HepG2 (cell line): ENCODE measurements around the gene FOXD2. TPM values are rescaled to one million over a fixed set of nuclear protein-coding genes. Genes with fewer than 3 reads are reported as not detected.

ENCODE experiments used
- AHR ChIP-seq: IDR thresholded peaks from 2 replicates; pipeline ENCODE4 v1.6.1; 2018; ENCODE audit warnings: missing genetic modification reagents, missing compliant biosample characterization
- ATF7-NPFF ChIP-seq: sonication (generic); formaldehyde crosslinking; IDR thresholded peaks from 2 replicates; pipeline ENCODE4 v1.8.1; 2023; ENCODE audit warnings: mild to moderate bottlenecking, low read depth, missing genetic modification reagents, moderate library complexity
- CREM ChIP-seq, 2 experiments: sonication (generic) in 1 of 2; formaldehyde crosslinking in 1 of 2; IDR thresholded peaks; 2 replicates each; pipeline versions ENCODE4 v1.4.0 to v1.6.1; 2016 to 2020; ENCODE audit warnings: antibody characterized with exemption in 1 of 2, mild to moderate bottlenecking in 1 of 2, missing genetic modification reagents in 1 of 2
- DPF2 ChIP-seq: sonication (generic); formaldehyde crosslinking; IDR thresholded peaks from 2 replicates; pipeline ENCODE4 v1.4.0; 2020; ENCODE audit warnings: mild to moderate bottlenecking, low read depth, missing genetic modification reagents, borderline replicate concordance
- JUNB ChIP-seq: sonication (generic); formaldehyde crosslinking; IDR thresholded peaks from 2 replicates; pipeline ENCODE4 v1.8.0; 2022; ENCODE audit warnings: missing genetic modification reagents, mild to moderate bottlenecking, borderline replicate concordance
- NFE2L1 ChIP-seq: sonication (generic); formaldehyde crosslinking; IDR thresholded peaks from 2 replicates; pipeline ENCODE4 v1.4.0; 2020; ENCODE audit warnings: missing genetic modification reagents, mild to moderate bottlenecking, borderline replicate concordance
- NFKB2 ChIP-seq: sonication (generic); formaldehyde crosslinking; IDR thresholded peaks from 2 replicates; pipeline ENCODE4 v1.4.0; 2020; ENCODE audit warnings: missing genetic modification reagents, borderline replicate concordance
- POLR2AphosphoS2 ChIP-seq: IDR thresholded peaks from 2 replicates; pipeline ENCODE4 v1.6.1; 2011; ENCODE audit warnings: low read depth, low read length, improper control_type of control experiment
- POLR2G ChIP-seq: fragments of 200-400 bp; formaldehyde crosslinking; IDR thresholded peaks from 2 replicates; pipeline ENCODE4 v1.6.1; 2018; ENCODE audit warnings: mild to moderate bottlenecking, low read depth, low read length, moderate library complexity
- SNAPC2 ChIP-seq: sonication (generic); formaldehyde crosslinking; IDR thresholded peaks from 2 replicates; pipeline ENCODE4 v1.8.1; 2022; ENCODE audit warnings: mild to moderate bottlenecking, missing genetic modification reagents
- SP4 ChIP-seq: sonication (generic); formaldehyde crosslinking; IDR thresholded peaks from 2 replicates; pipeline ENCODE4 v1.8.1; 2023; ENCODE audit warnings: mild to moderate bottlenecking, missing genetic modification reagents
- TBX2 ChIP-seq: sonication (generic); formaldehyde crosslinking; IDR thresholded peaks from 2 replicates; pipeline ENCODE4 v1.5.0; 2020; ENCODE audit warnings: missing genetic modification reagents, mild to moderate bottlenecking, borderline replicate concordance
- TBX3 ChIP-seq: fragments of 450-650 bp; IDR thresholded peaks from 2 replicates; pipeline ENCODE4 v1.6.1; 2017; ENCODE audit warnings: antibody characterized with exemption, mild to moderate bottlenecking, inconsistent platforms, borderline replicate concordance
- TRIM24 ChIP-seq: sonication (generic); formaldehyde crosslinking; IDR thresholded peaks from 2 replicates; pipeline ENCODE4 v1.8.0; 2022; ENCODE audit warnings: mild to moderate bottlenecking, missing genetic modification reagents
- TSC22D2 ChIP-seq: sonication (generic); formaldehyde crosslinking; IDR thresholded peaks from 2 replicates; pipeline ENCODE4 v1.5.1; 2020; ENCODE audit warnings: missing genetic modification reagents, mild to moderate bottlenecking, borderline replicate concordance
- ZMYM2 ChIP-seq: sonication (generic); formaldehyde crosslinking; IDR thresholded peaks from 2 replicates; pipeline ENCODE4 v1.8.0; 2022; ENCODE audit warnings: mild to moderate bottlenecking, missing genetic modification reagents
- ZNF12 ChIP-seq: sonication (generic); formaldehyde crosslinking; IDR thresholded peaks from 2 replicates; pipeline ENCODE4 v1.5.0; 2020; ENCODE audit warnings: missing genetic modification reagents
- ZNF138 ChIP-seq: sonication (generic); formaldehyde crosslinking; IDR thresholded peaks from 2 replicates; pipeline ENCODE4 v1.5.0; 2020; ENCODE audit warnings: mild to moderate bottlenecking, low read depth, missing genetic modification reagents
- ZNF230 ChIP-seq: sonication (generic); formaldehyde crosslinking; IDR thresholded peaks from 2 replicates; pipeline ENCODE4 v1.4.0; 2020; ENCODE audit warnings: mild to moderate bottlenecking, missing genetic modification reagents
- ZNF564 ChIP-seq: sonication (generic); formaldehyde crosslinking; IDR thresholded peaks from 2 replicates; pipeline ENCODE4 v1.8.1; 2023; ENCODE audit warnings: mild to moderate bottlenecking, missing genetic modification reagents
- ZNF616 ChIP-seq: sonication (generic); formaldehyde crosslinking; IDR thresholded peaks from 2 replicates; pipeline ENCODE4 v1.5.0; 2020; ENCODE audit warnings: low read depth, mild to moderate bottlenecking, missing genetic modification reagents
- ZNF737 ChIP-seq: sonication (generic); formaldehyde crosslinking; IDR thresholded peaks from 2 replicates; pipeline ENCODE4 v1.5.0; 2020; ENCODE audit warnings: missing genetic modification reagents, mild to moderate bottlenecking, borderline replicate concordance
- ZNF777 ChIP-seq: sonication (generic); formaldehyde crosslinking; IDR thresholded peaks from 2 replicates; pipeline ENCODE4 v1.4.0; 2020; ENCODE audit warnings: missing genetic modification reagents
- polyA plus RNA-seq, 8 experiments: library from polyadenylated mRNA; depleted of rRNA in 3 of 8; stranded (reverse) in 7 of 8; unstranded in 1 of 8; fragments of >200 nt; fragmentation: Illumina TruSeq in 4 of 8; extraction: Trizol in 4 of 8; gene quantifications; 2 replicates each; pipeline versions ENCODE4 v1.2.1 to v1.2.3, GENCODE V29; 2011 to 2016; ENCODE audit warnings: low read depth in 4 of 8, missing spikeins in 1 of 8, mixed read lengths in 1 of 8; ENCODE audit not compliant: insufficient read depth in 1 of 8
- total RNA-seq, 5 experiments: library from RNA; depleted of rRNA; stranded (reverse); fragments of >200 nt; fragmentation: Illumina TruSeq; extraction: Trizol; gene quantifications; 2 replicates each; pipeline ENCODE4 v1.2.3, GENCODE V29; 2016; ENCODE audit warnings: low read depth in 1 of 5
- TF ChIP-seq, protein P1 (sequence below): IDR thresholded peaks from 2 replicates; pipeline ENCODE4 v1.6.1; 2016; ENCODE audit warnings: mild to moderate bottlenecking
- TF ChIP-seq, protein P2 (sequence below): sonication (generic); formaldehyde crosslinking; IDR thresholded peaks from 2 replicates; pipeline ENCODE4 v1.5.0; 2020; ENCODE audit warnings: mild to moderate bottlenecking, missing genetic modification reagents, borderline replicate concordance
- TF ChIP-seq, protein P3 (sequence below): IDR thresholded peaks from 2 replicates; pipeline ENCODE4 v1.6.1; 2016
- TF ChIP-seq, protein P4 (sequence below): sonication (generic); formaldehyde crosslinking; IDR thresholded peaks from 2 replicates; pipeline ENCODE4 v1.4.0; 2020; ENCODE audit warnings: missing genetic modification reagents

FOXD2 gene
- total and polyA plus RNA-seq, 2 of the 13 experiments (the other 11 are each of a cell fraction or from before 2014, with no cell fraction given), result 0.01 to 0.09 TPM

DNA sequence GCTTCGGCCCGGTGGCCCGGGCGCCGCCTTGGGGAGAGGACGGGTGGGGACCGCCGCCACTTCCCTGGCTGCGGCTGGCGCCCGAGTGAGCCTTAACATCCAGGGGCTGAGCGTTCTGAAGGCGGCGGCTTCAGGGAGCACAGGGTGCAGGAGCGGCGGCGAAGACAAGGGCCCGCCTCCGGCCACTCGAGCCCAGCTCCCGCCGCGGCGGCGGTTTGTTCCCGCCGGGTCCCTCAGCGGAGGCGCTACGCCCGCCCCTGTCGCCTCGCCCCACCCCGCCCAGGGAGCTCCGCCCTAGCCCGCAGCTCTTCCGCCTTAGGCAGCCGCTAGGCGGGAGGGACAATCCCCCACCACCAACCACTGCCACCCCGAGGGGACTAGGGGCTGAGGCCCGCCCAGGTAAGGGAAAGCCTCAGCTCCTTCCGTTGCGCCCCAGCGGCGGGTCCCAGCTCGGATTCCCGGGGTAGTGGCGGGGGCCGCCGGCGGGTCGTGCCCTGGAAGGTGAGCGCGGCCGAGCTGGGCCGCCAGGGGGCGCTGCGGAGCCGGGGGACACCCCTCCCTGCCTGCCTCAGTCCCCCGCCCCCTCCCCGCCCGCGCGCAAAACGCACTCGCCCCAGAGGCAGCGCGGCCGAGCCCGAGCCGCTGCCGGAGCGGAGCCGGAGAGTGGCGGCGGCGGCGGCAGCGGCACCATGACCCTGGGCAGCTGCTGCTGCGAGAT lies at the start of gene FOXD2 (continued):
- TF ChIP-seq, protein P1, sequence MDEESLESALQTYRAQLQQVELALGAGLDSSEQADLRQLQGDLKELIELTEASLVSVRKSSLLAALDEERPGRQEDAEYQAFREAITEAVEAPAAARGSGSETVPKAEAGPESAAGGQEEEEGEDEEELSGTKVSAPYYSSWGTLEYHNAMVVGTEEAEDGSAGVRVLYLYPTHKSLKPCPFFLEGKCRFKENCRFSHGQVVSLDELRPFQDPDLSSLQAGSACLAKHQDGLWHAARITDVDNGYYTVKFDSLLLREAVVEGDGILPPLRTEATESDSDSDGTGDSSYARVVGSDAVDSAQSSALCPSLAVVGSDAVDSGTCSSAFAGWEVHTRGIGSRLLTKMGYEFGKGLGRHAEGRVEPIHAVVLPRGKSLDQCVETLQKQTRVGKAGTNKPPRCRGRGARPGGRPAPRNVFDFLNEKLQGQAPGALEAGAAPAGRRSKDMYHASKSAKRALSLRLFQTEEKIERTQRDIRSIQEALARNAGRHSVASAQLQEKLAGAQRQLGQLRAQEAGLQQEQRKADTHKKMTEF (CRISPR knock-in tag), result peak; percentile 50; the same call in 1 of the 2 replicates
- TF ChIP-seq NFKB2 (CRISPR knock-in tag) (peak; percentile 22; the same call in 1 of the 2 replicates), TBX2 (CRISPR knock-in tag) (no peak), TSC22D2 (CRISPR knock-in tag) (no peak), TBX3 (no peak), ZNF138 (no peak), ZNF230 (0 out of 2 replicates have a peak, but pooled peaks have one; percentile 7), SNAPC2 (CRISPR knock-in tag) (0 out of 2 replicates have a peak, but pooled peaks have one; percentile 67), SP4 (peak; percentile 42; the same call in 1 of the 2 replicates), CREM (IDR thresholded peaks at IDR 0.05) (no peak), CREM (CRISPR knock-in tag; IDR thresholded peaks at IDR 0.05) (no peak), ATF7-NPFF (peak; percentile 70), AHR (CRISPR knock-in tag) (no peak), ZNF564 (CRISPR knock-in tag) (0 out of 2 replicates have a peak, but pooled peaks have one; percentile 10), ZNF616 (CRISPR knock-in tag) (0 out of 2 replicates have a peak, but pooled peaks have one; percentile 32), ZNF777 (CRISPR knock-in tag) (peak; percentile 66), DPF2 (no peak), ZNF737 (CRISPR knock-in tag) (no peak), TRIM24 (CRISPR knock-in tag) (no peak), POLR2AphosphoS2 (no peak), ZMYM2 (CRISPR knock-in tag) (no peak), POLR2G (peak; percentile 64), JUNB (CRISPR knock-in tag) (no peak), ZNF12 (CRISPR knock-in tag) (no peak), NFE2L1 (CRISPR knock-in tag) (no peak)
- TF ChIP-seq, protein P2, sequence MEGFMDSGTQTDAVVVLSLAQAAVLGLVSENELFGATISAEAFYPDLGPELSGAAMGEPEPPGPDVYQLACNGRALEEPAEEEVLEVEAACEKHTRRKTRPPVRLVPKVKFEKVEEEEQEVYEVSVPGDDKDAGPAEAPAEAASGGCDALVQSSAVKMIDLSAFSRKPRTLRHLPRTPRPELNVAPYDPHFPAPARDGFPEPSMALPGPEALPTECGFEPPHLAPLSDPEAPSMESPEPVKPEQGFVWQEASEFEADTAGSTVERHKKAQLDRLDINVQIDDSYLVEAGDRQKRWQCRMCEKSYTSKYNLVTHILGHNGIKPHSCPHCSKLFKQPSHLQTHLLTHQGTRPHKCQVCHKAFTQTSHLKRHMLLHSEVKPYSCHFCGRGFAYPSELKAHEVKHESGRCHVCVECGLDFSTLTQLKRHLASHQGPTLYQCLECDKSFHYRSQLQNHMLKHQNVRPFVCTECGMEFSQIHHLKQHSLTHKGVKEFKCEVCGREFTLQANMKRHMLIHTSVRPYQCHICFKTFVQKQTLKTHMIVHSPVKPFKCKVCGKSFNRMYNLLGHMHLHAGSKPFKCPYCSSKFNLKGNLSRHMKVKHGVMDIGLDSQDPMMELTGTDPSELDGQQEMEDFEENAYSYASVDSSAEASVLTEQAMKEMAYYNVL, result peak; percentile 86; the same call in 1 of the 2 replicates
- TF ChIP-seq, protein P3, sequence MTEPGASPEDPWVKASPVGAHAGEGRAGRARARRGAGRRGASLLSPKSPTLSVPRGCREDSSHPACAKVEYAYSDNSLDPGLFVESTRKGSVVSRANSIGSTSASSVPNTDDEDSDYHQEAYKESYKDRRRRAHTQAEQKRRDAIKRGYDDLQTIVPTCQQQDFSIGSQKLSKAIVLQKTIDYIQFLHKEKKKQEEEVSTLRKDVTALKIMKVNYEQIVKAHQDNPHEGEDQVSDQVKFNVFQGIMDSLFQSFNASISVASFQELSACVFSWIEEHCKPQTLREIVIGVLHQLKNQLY (CRISPR knock-in tag), result no peak
- TF ChIP-seq, protein P4, sequence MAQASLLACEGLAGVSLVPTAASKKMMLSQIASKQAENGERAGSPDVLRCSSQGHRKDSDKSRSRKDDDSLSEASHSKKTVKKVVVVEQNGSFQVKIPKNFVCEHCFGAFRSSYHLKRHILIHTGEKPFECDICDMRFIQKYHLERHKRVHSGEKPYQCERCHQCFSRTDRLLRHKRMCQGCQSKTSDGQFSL (CRISPR knock-in tag), result peak; percentile 20; the same call in 1 of the 2 replicates
